Limb (tissue), 2 donors: Measurements from ENCODE around the gene DOHH.

Experiments
- DNase-seq, 2 donors: peaks; one replicate each; pipeline ENCODE4 v3.0.0-alpha.2; 2016; ENCODE audit errors: extremely low spot score in 2 of 2

Gene DOHH

GRCh38 chr19:3442487-3443071, 57.9 kb downstream of the DOHH start:
- DNase-seq: no peak

DNA sequence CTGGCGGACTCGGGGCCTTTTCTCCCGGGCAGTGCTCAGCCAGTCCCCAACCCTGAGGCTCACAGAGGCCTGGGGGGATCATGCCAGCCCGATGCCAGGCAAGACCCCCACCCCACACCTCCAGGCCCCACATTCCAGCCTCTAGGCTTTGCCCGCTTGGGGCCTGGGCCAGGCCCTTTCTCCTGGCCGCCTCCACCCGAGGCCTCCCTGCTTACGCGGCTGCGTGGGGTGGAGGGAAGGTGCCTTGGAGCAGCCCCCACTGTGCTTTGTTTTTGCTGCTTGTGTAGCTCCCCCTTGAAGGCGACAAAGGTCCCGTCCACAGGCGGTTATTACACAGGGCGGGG, 58.5 kb downstream of the DOHH start:
- DNase-seq: no peak

DNA sequence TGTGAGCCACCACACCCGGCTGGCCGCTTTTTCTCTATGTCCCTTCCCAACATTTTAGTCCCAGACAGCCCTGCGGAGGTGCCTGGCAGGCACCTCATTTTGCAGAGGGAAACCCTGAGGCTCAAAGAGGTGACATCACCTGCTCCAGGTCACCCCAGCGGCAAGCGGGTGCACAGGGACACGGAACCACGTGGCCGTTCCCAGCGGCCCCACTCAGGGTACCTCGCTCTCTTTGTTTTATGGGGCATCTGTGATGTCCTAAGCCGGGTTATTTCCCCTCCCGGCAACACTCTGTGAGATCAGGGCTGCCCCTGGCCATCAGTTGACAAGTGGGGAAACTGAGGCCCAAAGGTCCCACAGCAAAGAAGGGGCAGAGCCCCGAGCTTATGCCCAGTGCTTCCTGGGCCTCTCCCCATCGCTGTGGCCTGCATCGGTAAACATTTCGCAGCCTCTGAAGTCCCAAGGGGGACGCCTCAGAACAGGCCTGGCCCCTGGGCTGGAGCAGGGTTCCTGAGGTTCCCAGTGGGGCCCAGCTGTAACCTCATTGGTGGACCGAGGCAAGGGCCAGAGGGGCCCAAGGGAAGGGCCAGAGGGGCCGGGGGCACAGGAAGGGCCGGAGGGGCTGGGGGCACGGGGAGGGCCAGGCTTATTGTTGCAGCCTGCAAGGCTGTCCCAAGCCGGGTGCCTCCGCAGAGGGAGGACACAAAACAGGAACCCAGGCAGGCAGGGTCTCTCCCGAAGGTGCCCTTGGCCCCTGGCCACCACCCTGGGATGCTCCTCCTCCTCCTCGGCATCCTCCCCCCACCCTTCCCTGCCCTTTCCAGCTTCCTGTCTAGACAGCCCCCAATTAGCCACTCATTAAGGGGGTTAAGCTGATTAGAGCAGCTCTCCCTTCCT, 59.1 kb downstream of the DOHH start:
- DNase-seq: no peak
